ENCODE data around the gene NCR2.
A peak's percentile ranks its signal among the peaks of the same experiment; 100 is the strongest.
"Not testable (repeated sequence)": the region's sequence is repeated elsewhere in the genome, so short reads cannot be mapped to it uniquely, and the experiment has no call there.

The NCR2 gene

GRCh38 chr6:41335296-41335695, at the start of gene NCR2:
Gene NCR2 (plus strand): TSS chr6:41335608. CDS start chr6:41335877, 269 bp downstream.
- no peaks in the 10 kb centered on the region for H3K27me3 Mint-ChIP-seq

GRCh38 chr6:41286544-41287346, 48.7 kb upstream of the NCR2 start, which contains the start of gene TREM1:
Gene TREM1 (minus strand): TSS chr6:41286682. CDS start chr6:41286655, 27 bp downstream.
- ATAC-seq (peak; percentile 48), DNase-seq (no peak)
- Mint-ChIP-seq H3K9me3 (no peaks in the 10 kb centered on the region), H3K27me3 (peaks cover 6% of the 10 kb centered on the region), H3K4me3 (no peak within 1 kb of the TSS), H3K4me1 (peaks cover 20% of the 10 kb centered on the region), H3K27ac (no peak within 1 kb of the TSS)

More at GRCh38 chr6:41335296-41335695, at the start of gene NCR2:
- DNase-seq, result no peak
- Mint-ChIP-seq H3K4me1 (peaks cover 58% of the 10 kb centered on the region), H3K27ac (peak within 1 kb of the TSS; percentile 91 to 94), H3K4me3 (peak within 1 kb of the TSS; percentile 69 to 79), H3K9me3 (no peaks in the 10 kb centered on the region)
- no peak for ATAC-seq

- no peak overlapping the region for H3K4me3 Mint-ChIP-seq
- H3K4me1 Mint-ChIP-seq, result peaks cover 20% of the 10 kb centered on the region
- H3K27ac Mint-ChIP-seq, result no peak overlapping the region
- H3K27me3 Mint-ChIP-seq, result peaks cover 6% of the 10 kb centered on the region
- no peaks in the 10 kb centered on the region for H3K9me3 Mint-ChIP-seq
- peak; percentile 62 for ATAC-seq
- no peak for DNase-seq
Measured at GRCh38 chr6:41288030-41288753, 47.2 kb upstream of the NCR2 start.

- Mint-ChIP-seq H3K9me3 (no peaks in the 10 kb centered on the region), H3K4me1 (peaks cover 16% of the 10 kb centered on the region), H3K4me3 (no peak overlapping the region), H3K27me3 (peaks cover 6% of the 10 kb centered on the region), H3K27ac (no peak overlapping the region)
- DNase-seq (no peak), ATAC-seq (no peak)
Measured at GRCh38 chr6:41288754-41289129, 46.7 kb upstream of the NCR2 start.

- Mint-ChIP-seq H3K9me3 (no peaks in the 10 kb centered on the region), H3K27ac (no peak overlapping the region), H3K27me3 (peaks cover 6% of the 10 kb centered on the region), H3K4me1 (peaks cover 22% of the 10 kb centered on the region), H3K4me3 (no peak overlapping the region)
- DNase-seq (no peak), ATAC-seq (no peak)
Measured at GRCh38 chr6:41289815-41290214, 45.6 kb upstream of the NCR2 start.

- Mint-ChIP-seq H3K9me3 (peaks cover 6 to 8% of the 10 kb centered on the region in 2 donors), H3K27ac (no peak overlapping the region), H3K4me3 (no peak overlapping the region), H3K4me1 (peaks cover 31% of the 10 kb centered on the region), H3K27me3 (peaks cover 3% of the 10 kb centered on the region)
- DNase-seq (no peak), ATAC-seq (no peak)
Measured at GRCh38 chr6:41291717-41292116, 43.7 kb upstream of the NCR2 start.

- Mint-ChIP-seq H3K27me3 (no peaks in the 10 kb centered on the region), H3K9me3 (peaks cover 23 to 26% of the 10 kb centered on the region in 2 donors), H3K4me3 (no peak overlapping the region), H3K4me1 (peaks cover 52% of the 10 kb centered on the region), H3K27ac (no peak overlapping the region)
- ATAC-seq, result peak; percentile 63
- peak in 1 of 2 donors; percentile 29 for DNase-seq
Measured at GRCh38 chr6:41294214-41294872, 41.1 kb upstream of the NCR2 start.

- peaks cover 26 to 32% of the 10 kb centered on the region in 2 donors for H3K9me3 Mint-ChIP-seq
- H3K27me3 Mint-ChIP-seq, DNase-seq, H3K4me3 Mint-ChIP-seq, H3K27ac Mint-ChIP-seq, ATAC-seq: not testable (repeated sequence)
- peaks cover 62% of the 10 kb centered on the region for H3K4me1 Mint-ChIP-seq
Measured at GRCh38 chr6:41297248-41297647, 38.2 kb upstream of the NCR2 start.

- Mint-ChIP-seq H3K4me1 (peaks cover 67% of the 10 kb centered on the region), H3K9me3 (peaks cover 35 to 39% of the 10 kb centered on the region in 2 donors), H3K27me3 (no peaks in the 10 kb centered on the region), H3K4me3 (peak overlapping the region; percentile 56 to 63), H3K27ac (peak overlapping the region; percentile 28 to 41)
- ATAC-seq, result peak; percentile 91
- no peak for DNase-seq
Measured at GRCh38 chr6:41298785-41299502, 36.5 kb upstream of the NCR2 start.

GRCh38 chr6:41302638-41303037, 32.8 kb upstream of the NCR2 start:
- H3K9me3 Mint-ChIP-seq, result peaks cover 18 to 28% of the 10 kb centered on the region in 2 donors
- H3K4me3 Mint-ChIP-seq, result no peak overlapping the region
- no peak for ATAC-seq
- H3K27me3 Mint-ChIP-seq, result no peaks in the 10 kb centered on the region
- no peak overlapping the region for H3K27ac Mint-ChIP-seq
- DNase-seq, result no peak
- H3K4me1 Mint-ChIP-seq, result peaks cover 50% of the 10 kb centered on the region

- no peak for ATAC-seq
- Mint-ChIP-seq H3K27ac (no peak overlapping the region), H3K4me3 (no peak overlapping the region), H3K4me1 (peaks cover 23% of the 10 kb centered on the region), H3K27me3 (no peaks in the 10 kb centered on the region), H3K9me3 (peaks cover 8 to 9% of the 10 kb centered on the region in 2 donors)
- peak; percentile 23 to 46 for DNase-seq
Measured at GRCh38 chr6:41306187-41306854, 29.1 kb upstream of the NCR2 start.

GRCh38 chr6:41315203-41315602, 20.2 kb upstream of the NCR2 start:
- no peaks in the 10 kb centered on the region for H3K9me3 Mint-ChIP-seq
- no peak overlapping the region for H3K27ac Mint-ChIP-seq
- peaks cover 23% of the 10 kb centered on the region for H3K4me1 Mint-ChIP-seq
- ATAC-seq (no peak), DNase-seq (no peak)
- H3K4me3 Mint-ChIP-seq, result no peak overlapping the region
- H3K27me3 Mint-ChIP-seq, result peaks cover 32% of the 10 kb centered on the region

GRCh38 chr6:41315943-41316620, 19.3 kb upstream of the NCR2 start:
- Mint-ChIP-seq H3K27ac (no peak overlapping the region), H3K9me3 (no peaks in the 10 kb centered on the region), H3K4me3 (no peak overlapping the region), H3K4me1 (peaks cover 27% of the 10 kb centered on the region), H3K27me3 (peaks cover 32% of the 10 kb centered on the region)
- ATAC-seq, result no peak
- no peak for DNase-seq

- H3K9me3 Mint-ChIP-seq, result no peaks in the 10 kb centered on the region
- peak overlapping the region; percentile 74 to 76 for H3K4me3 Mint-ChIP-seq
- DNase-seq (no peak), ATAC-seq (no peak)
- no peak overlapping the region for H3K27ac Mint-ChIP-seq
- peaks cover 27% of the 10 kb centered on the region for H3K4me1 Mint-ChIP-seq
- peaks cover 17% of the 10 kb centered on the region for H3K27me3 Mint-ChIP-seq
Measured at GRCh38 chr6:41318261-41318653, 17.2 kb upstream of the NCR2 start.

Measured in stimulated activated naive CD8-positive, alpha-beta T cell treated with anti-CD3 and anti-CD28 coated beads, Interleukin-15, amount 100 ng/mL, for 72 hours (primary cell).